IMR-90 (cell line): ENCODE data around the gene UNC13C. TPM values are rescaled to one million over a fixed set of nuclear protein-coding genes. Genes with fewer than 3 reads are reported as not detected.

Experiments
- ATAC-seq: fragments of 200-7000 bp; cut with Tn5 transposase; 2 replicates; pipeline ENCODE4 v1.9.1; 2020; ENCODE audit warnings: low read depth, mild to moderate bottlenecking, moderate library complexity
- BruUV-seq: library from RNA; stranded (reverse); fragments of 400-500 nt; replicated peaks from 2 replicates; lab custom pipeline; 2021; lab: Mats Ljungman, UMichigan
- CTCF ChIA-PET: fragments of 300-600 bp; formaldehyde crosslinking; extraction: SDS; loops from one replicate; lab custom pipeline; 2021; ENCODE audit warnings: antibody characterized with exemption; lab: Yijun Ruan, JAX
- POLR2A ChIA-PET: fragments of 300-600 bp; sonication (Branson Sonifier 250); formaldehyde crosslinking; loops from one replicate; lab custom pipeline; 2022; ENCODE audit warnings: antibody characterized with exemption; ENCODE audit not compliant: unreplicated experiment; lab: Charles Lee
- DNase-seq: peaks from one replicate; pipeline ENCODE4 v3.0.0; 2013
- H2AFZ ChIP-seq: replicated peaks from 2 replicates; pipeline ENCODE3; 2013; ENCODE audit warnings: low read length, mild to moderate bottlenecking; ENCODE audit not compliant: poor library complexity
- H2AK5ac ChIP-seq: 2 replicates; pipeline ENCODE4 v1.6.1; 2013; ENCODE audit warnings: low read depth, low read length, inconsistent platforms
- H2AK9ac ChIP-seq: replicated peaks from 2 replicates; pipeline ENCODE3; 2013; ENCODE audit warnings: mild to moderate bottlenecking, low read depth, low read length, moderate library complexity; ENCODE audit not compliant: poor library complexity
- H2BK120ac ChIP-seq: 2 replicates; pipeline ENCODE4 v1.6.1; 2013; ENCODE audit warnings: low read depth, low read length, inconsistent platforms
- H2BK15ac ChIP-seq: 3 replicates; pipeline ENCODE4 v1.6.1; 2013; ENCODE audit warnings: low read depth, low read length, inconsistent platforms
- H2BK20ac ChIP-seq: 2 replicates; pipeline ENCODE4 v1.6.1; 2013; ENCODE audit warnings: low read depth, mild to moderate bottlenecking, inconsistent platforms, low read length, moderate library complexity
- H2BK5ac ChIP-seq: 2 replicates; pipeline ENCODE4 v1.6.1; 2013; ENCODE audit warnings: mild to moderate bottlenecking, low read depth, low read length, inconsistent platforms; ENCODE audit not compliant: poor library complexity, severe bottlenecking
- H3K14ac ChIP-seq: replicated peaks from 2 replicates; pipeline ENCODE4 v1.6.1; 2013; ENCODE audit warnings: low read depth, low read length, inconsistent platforms
- H3K18ac ChIP-seq: 2 replicates; pipeline ENCODE4 v1.6.1; 2013; ENCODE audit warnings: low read depth, low read length, control low read depth
- H3K23ac ChIP-seq: 2 replicates; pipeline ENCODE4 v1.6.1; 2013; ENCODE audit warnings: low read depth, low read length, inconsistent platforms
- H3K27ac ChIP-seq: 2 replicates; pipeline ENCODE4 v1.5.1; 2013; ENCODE audit warnings: mild to moderate bottlenecking, control low read depth, low read length; ENCODE audit not compliant: insufficient read depth
- H3K27me3 ChIP-seq: 2 replicates; pipeline ENCODE4 v1.6.1; 2013; ENCODE audit warnings: low read length; ENCODE audit not compliant: control insufficient read depth, insufficient read depth
- H3K36me3 ChIP-seq: 2 replicates; pipeline ENCODE4 v1.6.1; 2013; ENCODE audit warnings: low read length, mixed read lengths; ENCODE audit not compliant: control insufficient read depth, insufficient read depth
- H3K4ac ChIP-seq: 2 replicates; pipeline ENCODE4 v1.6.1; 2013; ENCODE audit warnings: low read depth, low read length, inconsistent platforms
- H3K4me1 ChIP-seq: 2 replicates; pipeline ENCODE4 v1.6.1; 2013; ENCODE audit warnings: low read length, mixed read lengths; ENCODE audit not compliant: control insufficient read depth, insufficient read depth
- H3K4me2 ChIP-seq: 2 replicates; pipeline ENCODE4 v1.6.1; 2013; ENCODE audit warnings: low read depth, mild to moderate bottlenecking, control low read depth, low read length, moderate library complexity
- H3K4me3 ChIP-seq: 2 replicates; pipeline ENCODE4 v1.5.1; 2013; ENCODE audit warnings: low read depth, mild to moderate bottlenecking, control low read depth, low read length, moderate library complexity; ENCODE audit not compliant: insufficient read depth
- H3K56ac ChIP-seq: 2 replicates; pipeline ENCODE4 v1.6.1; 2013; ENCODE audit warnings: low read length, inconsistent platforms; ENCODE audit not compliant: insufficient read depth; ENCODE audit errors: extremely low read depth
- H3K79me1 ChIP-seq, 2 experiments: 2 replicates each; pipeline ENCODE4 v1.6.1; 2013; ENCODE audit warnings: low read length in 2 of 2, inconsistent platforms in 1 of 2, low read depth in 1 of 2
- H3K9ac ChIP-seq: 2 replicates; pipeline ENCODE4 v1.6.1; 2013; ENCODE audit warnings: low read depth, low read length, control low read depth
- H3K9me1 ChIP-seq: 2 replicates; pipeline ENCODE4 v1.6.1; 2013; ENCODE audit warnings: low read length, inconsistent platforms; ENCODE audit not compliant: insufficient read depth
- H3K9me3 ChIP-seq: 2 replicates; pipeline ENCODE4 v1.6.1; 2013; ENCODE audit warnings: low read length; ENCODE audit not compliant: control insufficient read depth, insufficient read depth
- H4K20me1 ChIP-seq: 2 replicates; pipeline ENCODE4 v1.6.1; 2013; ENCODE audit warnings: low read length, inconsistent platforms; ENCODE audit not compliant: insufficient read depth
- H4K5ac ChIP-seq: 2 replicates; pipeline ENCODE4 v1.6.1; 2013; ENCODE audit warnings: mild to moderate bottlenecking, low read depth, low read length, control low read depth
- H4K8ac ChIP-seq, 2 experiments: 2 replicates each; pipeline ENCODE4 v1.6.1; 2013; ENCODE audit warnings: low read depth in 2 of 2, low read length in 2 of 2, control low read depth in 1 of 2, inconsistent platforms in 1 of 2
- H4K91ac ChIP-seq: 2 replicates; pipeline ENCODE4 v1.6.1; 2013; ENCODE audit warnings: low read depth, low read length, inconsistent platforms; ENCODE audit not compliant: insufficient read depth
- BHLHE40 ChIP-seq: fragments of 150-350 bp; IDR thresholded peaks from 2 replicates; pipeline ENCODE4 v1.6.1; 2016; ENCODE audit warnings: mild to moderate bottlenecking, low read depth, low read length
- CEBPB ChIP-seq: IDR thresholded peaks from 2 replicates; pipeline ENCODE4 v1.6.1; 2012; ENCODE audit warnings: low read depth, low read length, improper control_type of control experiment
- CTCF ChIP-seq: conservative IDR thresholded peaks from 2 replicates; pipeline ENCODE4 v1.5.1; 2012; ENCODE audit warnings: mild to moderate bottlenecking, low read depth, low read length, improper control_type of control experiment
- ELK1 ChIP-seq: fragments of 150-350 bp; IDR thresholded peaks from 2 replicates; pipeline ENCODE4 v1.6.1; 2016; ENCODE audit warnings: low read depth, mild to moderate bottlenecking, low read length, moderate library complexity, borderline replicate concordance
- FOS ChIP-seq: fragments of 150-350 bp; IDR thresholded peaks from 2 replicates; pipeline ENCODE4 v1.6.1; 2016; ENCODE audit warnings: low read depth, low read length
- MAFK ChIP-seq: IDR thresholded peaks from 2 replicates; pipeline ENCODE4 v1.6.1; 2012; ENCODE audit warnings: low read depth, low read length, improper control_type of control experiment
- MAZ ChIP-seq: IDR thresholded peaks from 2 replicates; pipeline ENCODE4 v1.6.1; 2012; ENCODE audit warnings: low read depth, mild to moderate bottlenecking, low read length, improper control_type of control experiment, moderate library complexity, borderline replicate concordance
- MXI1 ChIP-seq: IDR thresholded peaks from 2 replicates; pipeline ENCODE4 v1.6.1; 2012; ENCODE audit warnings: low read depth, mild to moderate bottlenecking, low read length, moderate library complexity, borderline replicate concordance
- NFE2L2 ChIP-seq: fragments of 150-350 bp; IDR thresholded peaks from 2 replicates; pipeline ENCODE4 v1.6.1; 2016; ENCODE audit warnings: low read depth, mild to moderate bottlenecking, low read length
- POLR2A ChIP-seq: IDR thresholded peaks from 2 replicates; pipeline ENCODE4 v1.6.1; 2012; ENCODE audit warnings: mild to moderate bottlenecking, low read depth, low read length
- RAD21 ChIP-seq: IDR thresholded peaks from 2 replicates; pipeline ENCODE4 v1.6.1; 2012; ENCODE audit warnings: low read length, improper control_type of control experiment
- RCOR1 ChIP-seq: IDR thresholded peaks from 2 replicates; pipeline ENCODE4 v1.6.1; 2012; ENCODE audit warnings: mild to moderate bottlenecking, low read length, improper control_type of control experiment; ENCODE audit not compliant: insufficient replicate concordance
- RFX5 ChIP-seq: IDR thresholded peaks from 2 replicates; pipeline ENCODE4 v1.8.0; 2012; ENCODE audit warnings: low read depth, mild to moderate bottlenecking, low read length, moderate library complexity
- SMC3 ChIP-seq: fragments of 150-350 bp; IDR thresholded peaks from 2 replicates; pipeline ENCODE4 v1.6.1; 2016; ENCODE audit warnings: low read depth, mild to moderate bottlenecking, antibody characterized with exemption, low read length, moderate library complexity
- WGBS, 2 experiments: methylation state at CpG; one replicate each; pipeline versions ENCODE4 v1.1.5 to v1.1.7; 2013; ENCODE audit warnings: missing lambda C conversion rate in 2 of 2; ENCODE audit not compliant: insufficient read length in 1 of 2; ENCODE audit errors: extremely low coverage in 2 of 2; 5-methylcytosine and 5-hydroxymethylcytosine counted together
- dilution Hi-C: fragments of 300-500 bp; cut with HindIII; formaldehyde crosslinking; loops from one replicate; pipeline ENCODE4 v1.14.3; 2018; ENCODE audit warnings: low sequenced_read_pairs; ENCODE audit not compliant: unreplicated experiment
- in situ Hi-C: fragments of 300-500 bp; cut with MboI; formaldehyde crosslinking; loops from 3 replicates; pipeline ENCODE4 v1.14.3; 2019; ENCODE audit warnings: low sequenced_read_pairs, inconsistent platforms, mixed read lengths
- intact Hi-C: fragments of 100-400 bp; cut with micrococcal nuclease; formaldehyde crosslinking; loops from 2 replicates; pipeline ENCODE4 v1.10.0; 2022
- polyA plus RNA-seq, 3 experiments: library from polyadenylated mRNA; depleted of rRNA; stranded (reverse); fragments of >200 nt; gene quantifications; 2 replicates each; pipeline ENCODE4 v1.2.3, GENCODE V29; 2012; ENCODE audit warnings: low replicate concordance in 1 of 3
- total RNA-seq: library from RNA; depleted of rRNA; stranded (reverse); fragments of >200 nt; gene quantifications from 2 replicates; pipeline ENCODE4 v1.2.3, GENCODE V29; 2012

The UNC13C gene
- total and polyA plus RNA-seq, 2 of the 4 experiments (the other 2 are of a cell fraction) = not detected

GRCh38 chr15:54571576-54571975, 593.3 kb downstream of the UNC13C start:
- H3K9ac ChIP-seq = no peak overlapping the region
- no peaks in the 10 kb centered on the region for H3K27me3 ChIP-seq
- no peak overlapping the region for H4K8ac ChIP-seq
- no peaks in the 10 kb centered on the region for H3K36me3 ChIP-seq
- intact Hi-C loops (no loop called here), in situ Hi-C loops (no loop called here), dilution Hi-C loops (no loop called here)
- 0 out of 2 replicates have a peak, but pooled peaks cover 4% of the 10 kb centered on the region for H3K9me3 ChIP-seq
- H3K4me3 ChIP-seq = no peak overlapping the region
- H3K14ac ChIP-seq = no peak overlapping the region
- no peak overlapping the region for H2BK120ac ChIP-seq
- ChIA-PET POLR2A (no interaction called here), CTCF (no interaction called here)
- no peak overlapping the region for H3K23ac ChIP-seq
- H3K27ac ChIP-seq = no peak overlapping the region
- no peak overlapping the region for H4K91ac ChIP-seq
- H2BK5ac ChIP-seq = no peak overlapping the region
- no peak overlapping the region for H2BK15ac ChIP-seq
- H3K79me1 ChIP-seq = no peaks in the 10 kb centered on the region
- H4K20me1 ChIP-seq = no peaks in the 10 kb centered on the region
- H2AK9ac ChIP-seq = no peak overlapping the region
- no peak overlapping the region for H3K18ac ChIP-seq
- TF ChIP-seq MAZ (no peak), SMC3 (no peak), RCOR1 (no peak), MXI1 (no peak), POLR2A (no peak), RAD21 (no peak), ELK1 (no peak), CEBPB (no peak), MAFK (no peak), BHLHE40 (no peak), CTCF (no peak), NFE2L2 (no peak), FOS (no peak), RFX5 (no peak)
- H3K4me2 ChIP-seq = no peak overlapping the region
- no peak overlapping the region for H3K4ac ChIP-seq
- H3K9me1 ChIP-seq = no peaks in the 10 kb centered on the region
- no CpG with 5 or more reads among the region's 1 CpG for WGBS, 2 experiments
- H3K56ac ChIP-seq = no peak overlapping the region
- no TSS peak for BruUV-seq
- DNase-seq (no peak), ATAC-seq (no peak)
- no peak overlapping the region for H4K5ac ChIP-seq
- no peak overlapping the region for H2AK5ac ChIP-seq
- H3K4me1 ChIP-seq = no peaks in the 10 kb centered on the region
- no peak overlapping the region for H2BK20ac ChIP-seq
- no peak overlapping the region for H2AFZ ChIP-seq
